ENCODE results near the gene AP5Z1.

GRCh38 chr7:4824120-4824775 lies 48.8 kb downstream of the AP5Z1 start:
- TF ChIP-seq CTCF (IDR thresholded peaks at IDR 0.05), result no peak
- TF ChIP-seq ZFX (IDR thresholded peaks at IDR 0.05; ENCODE audit: borderline replicate concordance), result no peak
